ENCODE measurements around the gene ASB7. TPM values are rescaled to one million over a fixed set of nuclear protein-coding genes. Genes with fewer than 3 reads are reported as not detected.

ASB7 gene
- total RNA-seq, 1 experiment from 2014 or later, result 14.4 TPM

- no peaks in the 10 kb centered on the region for H3K4me1 Mint-ChIP-seq (ENCODE audit: low read depth, unreplicated experiment)
- TF ChIP-seq, protein P1, sequence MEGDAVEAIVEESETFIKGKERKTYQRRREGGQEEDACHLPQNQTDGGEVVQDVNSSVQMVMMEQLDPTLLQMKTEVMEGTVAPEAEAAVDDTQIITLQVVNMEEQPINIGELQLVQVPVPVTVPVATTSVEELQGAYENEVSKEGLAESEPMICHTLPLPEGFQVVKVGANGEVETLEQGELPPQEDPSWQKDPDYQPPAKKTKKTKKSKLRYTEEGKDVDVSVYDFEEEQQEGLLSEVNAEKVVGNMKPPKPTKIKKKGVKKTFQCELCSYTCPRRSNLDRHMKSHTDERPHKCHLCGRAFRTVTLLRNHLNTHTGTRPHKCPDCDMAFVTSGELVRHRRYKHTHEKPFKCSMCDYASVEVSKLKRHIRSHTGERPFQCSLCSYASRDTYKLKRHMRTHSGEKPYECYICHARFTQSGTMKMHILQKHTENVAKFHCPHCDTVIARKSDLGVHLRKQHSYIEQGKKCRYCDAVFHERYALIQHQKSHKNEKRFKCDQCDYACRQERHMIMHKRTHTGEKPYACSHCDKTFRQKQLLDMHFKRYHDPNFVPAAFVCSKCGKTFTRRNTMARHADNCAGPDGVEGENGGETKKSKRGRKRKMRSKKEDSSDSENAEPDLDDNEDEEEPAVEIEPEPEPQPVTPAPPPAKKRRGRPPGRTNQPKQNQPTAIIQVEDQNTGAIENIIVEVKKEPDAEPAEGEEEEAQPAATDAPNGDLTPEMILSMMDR (IDR thresholded peaks at IDR 0.05; ENCODE audit: insufficient read depth in 1 of 2, low read depth in 1 of 2, low read length in 1 of 2, severe bottlenecking in 1 of 2, unreplicated experiment in 1 of 2), result no peak
- H3K27ac Mint-ChIP-seq (ENCODE audit: unreplicated experiment), result no peak overlapping the region
- H3K4me1 ChIP-seq, result no peaks in the 10 kb centered on the region
- H3K4me3 Mint-ChIP-seq (ENCODE audit: unreplicated experiment), result no peak overlapping the region
- no peaks in the 10 kb centered on the region for H3K9me3 ChIP-seq
- no peaks in the 10 kb centered on the region for H3K27me3 ChIP-seq (replicated peaks; ENCODE audit: control insufficient read depth, insufficient read depth, low read length)
- no peaks in the 10 kb centered on the region for H3K36me3 ChIP-seq (ENCODE audit: control insufficient read depth, insufficient read depth, low read length)
- H3K27me3 Mint-ChIP-seq (ENCODE audit: insufficient read depth, unreplicated experiment), result no peaks in the 10 kb centered on the region
- DNase-seq, result no peak
- POLR2A ChIA-PET, result no interaction called here
- H3K4me3 ChIP-seq (ENCODE audit: low read depth, low read length), result no peak overlapping the region
- H3K9me3 Mint-ChIP-seq (ENCODE audit: unreplicated experiment), result no peaks in the 10 kb centered on the region
- H3K36me3 Mint-ChIP-seq (ENCODE audit: insufficient read depth, unreplicated experiment), result no peaks in the 10 kb centered on the region
- no TSS peak for BruUV-seq (replicated peaks)
- intact Hi-C loops (cut with micrococcal nuclease; ENCODE audit: unreplicated experiment), result no loop called here
- CTCF ChIA-PET, result no interaction called here
These were observed 85.3 kb downstream of the ASB7 start for GRCh38 chr15:100687582-100688141.

- DNase-seq, result no peak
- Histone ChIP-seq H3K36me3 (ENCODE audit: control insufficient read depth, insufficient read depth, low read length) (no peaks in the 10 kb centered on the region), H3K4me3 (ENCODE audit: low read depth, low read length) (no peak overlapping the region), H3K9me3 (no peaks in the 10 kb centered on the region), H3K27me3 (replicated peaks; ENCODE audit: control insufficient read depth, insufficient read depth, low read length) (no peaks in the 10 kb centered on the region), H3K4me1 (no peaks in the 10 kb centered on the region)
- CTCF ChIA-PET, result no interaction called here
- POLR2A ChIA-PET, result no interaction called here
- intact Hi-C loops (cut with micrococcal nuclease; ENCODE audit: unreplicated experiment), result no loop called here
- no peaks in the 10 kb centered on the region for H3K9me3 Mint-ChIP-seq (ENCODE audit: unreplicated experiment)
- no peak overlapping the region for H3K4me3 Mint-ChIP-seq (ENCODE audit: unreplicated experiment)
- peaks cover 6% of the 10 kb centered on the region for H3K4me1 Mint-ChIP-seq (ENCODE audit: low read depth, unreplicated experiment)
- TF ChIP-seq, protein P1 (IDR thresholded peaks at IDR 0.05; ENCODE audit: insufficient read depth in 1 of 2, low read depth in 1 of 2, low read length in 1 of 2, severe bottlenecking in 1 of 2, unreplicated experiment in 1 of 2), result no peak
- H3K36me3 Mint-ChIP-seq (ENCODE audit: insufficient read depth, unreplicated experiment), result no peaks in the 10 kb centered on the region
- no TSS peak for BruUV-seq (replicated peaks)
- no peak overlapping the region for H3K27ac Mint-ChIP-seq (ENCODE audit: unreplicated experiment)
- H3K27me3 Mint-ChIP-seq (ENCODE audit: insufficient read depth, unreplicated experiment), result no peaks in the 10 kb centered on the region
These were observed 86.2 kb downstream of the ASB7 start for GRCh38 chr15:100688549-100689120.

- no peak overlapping the region for H3K27ac Mint-ChIP-seq (ENCODE audit: unreplicated experiment)
- no peaks in the 10 kb centered on the region for H3K36me3 Mint-ChIP-seq (ENCODE audit: insufficient read depth, unreplicated experiment)
- CTCF ChIA-PET, result no interaction called here
- no TSS peak for BruUV-seq (replicated peaks)
- DNase-seq, result no peak
- no peaks in the 10 kb centered on the region for H3K9me3 Mint-ChIP-seq (ENCODE audit: unreplicated experiment)
- intact Hi-C loops (cut with micrococcal nuclease; ENCODE audit: unreplicated experiment), result no loop called here
- POLR2A ChIA-PET, result no interaction called here
- Histone ChIP-seq H3K9me3 (no peaks in the 10 kb centered on the region), H3K27me3 (replicated peaks; ENCODE audit: control insufficient read depth, insufficient read depth, low read length) (no peaks in the 10 kb centered on the region), H3K4me3 (ENCODE audit: low read depth, low read length) (no peak overlapping the region), H3K36me3 (ENCODE audit: control insufficient read depth, insufficient read depth, low read length) (no peaks in the 10 kb centered on the region), H3K4me1 (no peaks in the 10 kb centered on the region)
- no peak overlapping the region for H3K4me3 Mint-ChIP-seq (ENCODE audit: unreplicated experiment)
- no peaks in the 10 kb centered on the region for H3K27me3 Mint-ChIP-seq (ENCODE audit: insufficient read depth, unreplicated experiment)
- TF ChIP-seq, protein P1 (IDR thresholded peaks at IDR 0.05; ENCODE audit: insufficient read depth in 1 of 2, low read depth in 1 of 2, low read length in 1 of 2, severe bottlenecking in 1 of 2, unreplicated experiment in 1 of 2), result no peak
- peaks cover 8% of the 10 kb centered on the region for H3K4me1 Mint-ChIP-seq (ENCODE audit: low read depth, unreplicated experiment)
These were observed 86.9 kb downstream of the ASB7 start for GRCh38 chr15:100689131-100689899.

All from Caco-2 (cell line).